GM19467 (cell line): ENCODE results near the gene ZNF277.
A peak's percentile ranks its signal among the peaks of the same experiment; 100 is the strongest.

ENCODE experiments used
- ATAC-seq: cut with Tn5 transposase; IDR thresholded peaks from one replicate; pipeline ENCODE4 v1.9.1; 2021; ENCODE audit warnings: mild to moderate bottlenecking, moderate library complexity; ENCODE audit not compliant: unreplicated experiment

ZNF277 gene

GRCh38 chr7:112206238-112206990 lies at the start of gene ZNF277, which contains the start of gene DOCK4:
Gene ZNF277, plus strand, starts transcription at chr7:112206695. Its CDS starts 22 bp downstream, at chr7:112206717.
Gene DOCK4, minus strand, starts transcription at chr7:112206399. Its CDS starts 261 bp downstream, at chr7:112206138.
- ATAC-seq, result peak; percentile 97

- no peak for ATAC-seq
These were observed 49.4 kb upstream of the ZNF277 start for GRCh38 chr7:112157072-112157471.

- no peak for ATAC-seq
These were observed 47.1 kb upstream of the ZNF277 start for GRCh38 chr7:112159351-112159750.

GRCh38 chr7:112160130-112160770 lies 46.2 kb upstream of the ZNF277 start:
- ATAC-seq, result no peak

- no peak for ATAC-seq
These were observed 45.7 kb upstream of the ZNF277 start for GRCh38 chr7:112160771-112161150.

GRCh38 chr7:112161253-112162141 lies 45.0 kb upstream of the ZNF277 start:
- no peak for ATAC-seq

- ATAC-seq, result no peak
These were observed 44.2 kb upstream of the ZNF277 start for GRCh38 chr7:112162142-112162766.

- ATAC-seq, result no peak
These were observed 43.5 kb upstream of the ZNF277 start for GRCh38 chr7:112162784-112163506.

GRCh38 chr7:112167147-112167546 lies 39.3 kb upstream of the ZNF277 start:
- no peak for ATAC-seq

GRCh38 chr7:112168915-112169314 lies 37.6 kb upstream of the ZNF277 start:
- ATAC-seq, result no peak

GRCh38 chr7:112171673-112172072 lies 34.8 kb upstream of the ZNF277 start:
- ATAC-seq, result no peak

- ATAC-seq, result no peak
These were observed 33.5 kb upstream of the ZNF277 start for GRCh38 chr7:112172870-112173567.

- ATAC-seq, result no peak
These were observed 33.0 kb upstream of the ZNF277 start for GRCh38 chr7:112173568-112173905.

GRCh38 chr7:112174192-112174591 lies 32.3 kb upstream of the ZNF277 start:
- ATAC-seq, result no peak

GRCh38 chr7:112176241-112176640 lies 30.3 kb upstream of the ZNF277 start:
- ATAC-seq, result no peak

- no peak for ATAC-seq
These were observed 29.6 kb upstream of the ZNF277 start for GRCh38 chr7:112176693-112177415.

- ATAC-seq, result no peak
These were observed 26.3 kb upstream of the ZNF277 start for GRCh38 chr7:112180223-112180622.

- ATAC-seq, result no peak
These were observed 23.7 kb upstream of the ZNF277 start for GRCh38 chr7:112182749-112183148.

- no peak for ATAC-seq
These were observed 23.2 kb upstream of the ZNF277 start for GRCh38 chr7:112183266-112183665.
